ENCODE measurements around the gene SERGEF. TPM values are rescaled to one million over a fixed set of nuclear protein-coding genes. Genes with fewer than 3 reads are reported as not detected.

SERGEF gene
- total RNA-seq, 4 donors from 2014 or later: 11.8 to 34.7 (median 24.5) TPM

DNA sequence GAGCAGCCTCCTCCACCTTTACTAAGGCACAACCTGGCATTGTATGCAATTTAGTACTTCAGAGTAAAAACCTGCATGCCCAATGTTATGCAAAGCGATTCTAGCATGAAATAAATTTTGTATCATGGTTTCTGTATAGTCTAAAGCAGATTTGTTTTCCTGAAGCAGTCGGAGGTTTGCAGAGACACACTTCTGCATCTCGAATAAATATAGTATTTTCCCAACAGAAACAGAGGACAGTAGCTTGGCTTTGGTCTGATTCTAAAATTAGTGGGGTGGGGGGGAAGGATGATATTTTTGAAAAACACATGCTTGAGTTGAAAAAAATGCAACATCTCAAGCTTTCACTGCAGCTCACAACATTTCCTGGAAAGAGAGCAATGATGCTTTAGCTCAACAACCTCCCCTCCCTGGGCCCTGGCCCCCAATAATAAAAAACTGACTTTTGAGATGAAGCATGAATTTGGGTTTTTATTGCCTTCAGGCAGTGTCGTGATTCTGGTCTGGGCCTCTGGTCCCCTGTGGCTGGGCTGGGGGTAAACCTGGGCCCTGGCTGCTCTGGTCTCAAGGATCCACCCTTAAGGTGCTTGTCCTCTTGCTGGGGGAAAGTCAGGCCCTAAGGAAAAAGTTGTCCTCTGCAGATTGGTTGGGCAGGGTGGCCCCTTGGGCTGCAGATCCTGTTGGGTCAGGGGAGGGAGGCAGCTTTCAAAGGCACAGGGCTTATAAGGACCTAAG, 230.1 kb downstream of the SERGEF start:
- H3K36me3 ChIP-seq: no peaks in the 10 kb centered on the region
- intact Hi-C loops (cut with DNase I; ENCODE audit: low total_unique reads) (no loop called here), in situ Hi-C loops (cut with MboI; ENCODE audit: low sequenced_read_pairs in 4 of 4) (no loop called here)
- ATAC-seq: no peak
- H3K4me3 ChIP-seq: no peak overlapping the region
- H3K27ac ChIP-seq: no peak overlapping the region
- no peaks in the 10 kb centered on the region for H3K4me1 ChIP-seq
- DNase-seq: no peak
- TF ChIP-seq POLR2A (IDR thresholded peaks at IDR 0.05): no peak
- TF ChIP-seq, protein P1, sequence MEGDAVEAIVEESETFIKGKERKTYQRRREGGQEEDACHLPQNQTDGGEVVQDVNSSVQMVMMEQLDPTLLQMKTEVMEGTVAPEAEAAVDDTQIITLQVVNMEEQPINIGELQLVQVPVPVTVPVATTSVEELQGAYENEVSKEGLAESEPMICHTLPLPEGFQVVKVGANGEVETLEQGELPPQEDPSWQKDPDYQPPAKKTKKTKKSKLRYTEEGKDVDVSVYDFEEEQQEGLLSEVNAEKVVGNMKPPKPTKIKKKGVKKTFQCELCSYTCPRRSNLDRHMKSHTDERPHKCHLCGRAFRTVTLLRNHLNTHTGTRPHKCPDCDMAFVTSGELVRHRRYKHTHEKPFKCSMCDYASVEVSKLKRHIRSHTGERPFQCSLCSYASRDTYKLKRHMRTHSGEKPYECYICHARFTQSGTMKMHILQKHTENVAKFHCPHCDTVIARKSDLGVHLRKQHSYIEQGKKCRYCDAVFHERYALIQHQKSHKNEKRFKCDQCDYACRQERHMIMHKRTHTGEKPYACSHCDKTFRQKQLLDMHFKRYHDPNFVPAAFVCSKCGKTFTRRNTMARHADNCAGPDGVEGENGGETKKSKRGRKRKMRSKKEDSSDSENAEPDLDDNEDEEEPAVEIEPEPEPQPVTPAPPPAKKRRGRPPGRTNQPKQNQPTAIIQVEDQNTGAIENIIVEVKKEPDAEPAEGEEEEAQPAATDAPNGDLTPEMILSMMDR (IDR thresholded peaks at IDR 0.05 in 4 of 5, conservative IDR thresholded peaks at IDR 0.05 in 1 of 5): no peak
- H3K27me3 ChIP-seq: no peaks in the 10 kb centered on the region
- no peaks in the 10 kb centered on the region for H3K9me3 ChIP-seq

DNA sequence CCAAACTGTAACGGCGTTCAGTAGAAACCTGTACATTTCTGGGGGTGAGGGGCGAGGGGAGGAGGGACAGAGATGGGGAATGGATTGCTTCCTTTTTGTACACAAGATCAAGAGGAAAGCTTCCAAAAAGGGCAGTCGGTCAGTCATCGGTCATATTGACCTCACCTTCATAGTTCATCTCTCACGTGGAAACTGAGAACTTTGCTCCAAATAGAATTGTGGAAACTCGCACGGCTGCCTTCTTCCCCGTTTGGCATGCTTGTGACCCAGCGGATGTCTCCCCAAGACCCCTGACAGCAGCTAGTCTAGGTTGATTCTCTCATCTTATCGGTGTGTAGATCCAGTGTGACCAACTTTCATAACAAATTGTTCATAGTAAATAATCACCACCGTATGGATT, 230.7 kb downstream of the SERGEF start:
- in situ Hi-C loops (cut with MboI; ENCODE audit: low sequenced_read_pairs in 4 of 4): no loop called here
- no peak for DNase-seq
- intact Hi-C loops (cut with DNase I; ENCODE audit: low total_unique reads): no loop called here
- TF ChIP-seq POLR2A (IDR thresholded peaks at IDR 0.05): no peak
- TF ChIP-seq, protein P1 (IDR thresholded peaks at IDR 0.05 in 4 of 5, conservative IDR thresholded peaks at IDR 0.05 in 1 of 5): no peak
- H3K4me3 ChIP-seq: no peak overlapping the region
- H3K4me1 ChIP-seq: no peaks in the 10 kb centered on the region
- no peaks in the 10 kb centered on the region for H3K27me3 ChIP-seq
- no peak overlapping the region for H3K27ac ChIP-seq
- no peak for ATAC-seq
- no peaks in the 10 kb centered on the region for H3K9me3 ChIP-seq
- H3K36me3 ChIP-seq: no peaks in the 10 kb centered on the region

DNA sequence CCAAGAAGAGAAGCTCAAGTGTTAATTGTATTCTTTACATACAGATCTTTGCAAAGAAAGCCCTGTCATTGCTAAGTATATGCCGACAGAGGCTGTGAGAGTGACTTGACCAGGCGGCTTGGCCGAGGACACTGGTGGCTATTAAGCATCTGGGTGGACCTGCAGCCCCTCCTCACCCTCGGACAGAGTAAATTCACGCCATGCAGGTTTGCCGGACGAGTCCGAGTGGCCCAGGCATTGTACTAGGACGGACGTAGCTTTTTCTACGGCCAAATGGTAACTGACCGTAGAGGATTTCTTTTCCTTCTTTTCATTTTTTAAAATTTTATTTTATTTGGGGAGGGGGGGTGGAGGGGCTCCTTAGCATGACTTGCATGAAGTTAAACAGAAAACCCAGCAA, 231.2 kb downstream of the SERGEF start:
- Histone ChIP-seq H3K4me3 (no peak overlapping the region), H3K4me1 (no peaks in the 10 kb centered on the region), H3K36me3 (no peaks in the 10 kb centered on the region), H3K9me3 (no peaks in the 10 kb centered on the region), H3K27ac (no peak overlapping the region), H3K27me3 (no peaks in the 10 kb centered on the region)
- DNase-seq (no peak), ATAC-seq (no peak)
- intact Hi-C loops (cut with DNase I; ENCODE audit: low total_unique reads): no loop called here
- TF ChIP-seq, protein P1 (IDR thresholded peaks at IDR 0.05 in 4 of 5, conservative IDR thresholded peaks at IDR 0.05 in 1 of 5): no peak
- TF ChIP-seq POLR2A (IDR thresholded peaks at IDR 0.05): no peak
- in situ Hi-C loops (cut with MboI; ENCODE audit: low sequenced_read_pairs in 4 of 4): no loop called here

DNA sequence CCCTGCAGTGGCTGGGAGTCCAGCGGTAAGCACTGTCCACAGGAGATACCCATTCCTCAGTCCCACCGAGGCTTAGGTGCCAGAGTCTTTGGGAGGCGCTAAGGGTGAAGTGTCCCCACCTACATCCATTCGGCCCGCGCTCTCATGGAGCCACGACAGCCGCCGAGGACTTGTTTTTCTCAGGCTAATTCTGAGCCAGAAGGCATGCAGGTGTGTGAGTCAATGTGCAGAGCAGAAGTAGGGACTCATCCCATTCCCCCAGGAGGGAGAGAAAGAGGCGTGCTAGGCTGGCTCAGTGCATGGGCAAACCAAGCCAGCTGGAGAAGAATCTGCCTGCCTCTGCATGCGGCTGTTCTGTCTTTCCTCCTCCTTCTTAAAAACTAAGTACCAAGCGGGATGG, 231.6 kb downstream of the SERGEF start:
- TF ChIP-seq, protein P1 (IDR thresholded peaks at IDR 0.05 in 4 of 5, conservative IDR thresholded peaks at IDR 0.05 in 1 of 5): no peak
- no peak for TF ChIP-seq POLR2A (IDR thresholded peaks at IDR 0.05)
- no peak for ATAC-seq
- in situ Hi-C loops (cut with MboI; ENCODE audit: low sequenced_read_pairs in 4 of 4): no loop called here

DNA sequence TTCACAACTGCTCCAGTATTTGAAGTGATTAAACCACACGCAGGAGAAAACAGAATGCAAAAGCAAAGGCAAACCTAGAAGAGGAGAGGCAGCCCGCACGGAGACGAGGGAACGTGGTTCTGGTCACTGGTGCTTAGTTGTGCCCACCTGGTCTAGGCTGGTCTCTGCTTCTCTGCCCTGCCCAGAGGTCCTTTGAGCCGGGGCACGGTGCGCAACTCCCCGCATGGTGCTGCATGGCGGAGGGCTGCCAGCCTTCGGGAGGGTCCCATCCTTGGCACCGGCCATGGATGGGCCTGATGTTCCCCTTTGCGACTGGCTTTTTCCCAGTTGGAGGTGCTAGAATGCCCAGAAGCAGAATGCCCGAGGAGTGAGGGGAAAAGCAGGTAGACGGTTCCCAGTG, 232.2 kb downstream of the SERGEF start:
- DNase-seq (no peak), ATAC-seq (no peak)
- TF ChIP-seq, protein P1 (IDR thresholded peaks at IDR 0.05 in 4 of 5, conservative IDR thresholded peaks at IDR 0.05 in 1 of 5): no peak
- H3K27me3 ChIP-seq: no peaks in the 10 kb centered on the region
- no peaks in the 10 kb centered on the region for H3K36me3 ChIP-seq
- no peak overlapping the region for H3K4me3 ChIP-seq
- in situ Hi-C loops (cut with MboI; ENCODE audit: low sequenced_read_pairs in 4 of 4): no loop called here
- intact Hi-C loops (cut with DNase I; ENCODE audit: low total_unique reads): no loop called here
- no peaks in the 10 kb centered on the region for H3K4me1 ChIP-seq
- H3K27ac ChIP-seq: no peak overlapping the region
- H3K9me3 ChIP-seq: no peaks in the 10 kb centered on the region

More for the DNA sequence above, 231.6 kb downstream of the SERGEF start:
- H3K36me3 ChIP-seq: no peaks in the 10 kb centered on the region
- H3K4me3 ChIP-seq: no peak overlapping the region
- intact Hi-C loops (cut with DNase I; ENCODE audit: low total_unique reads): no loop called here
- H3K27me3 ChIP-seq: no peaks in the 10 kb centered on the region
- no peak overlapping the region for H3K27ac ChIP-seq
- no peaks in the 10 kb centered on the region for H3K9me3 ChIP-seq
- H3K4me1 ChIP-seq: no peaks in the 10 kb centered on the region
- DNase-seq: no peak
